ENCODE data around the gene CNOT8. TPM values are rescaled to one million over a fixed set of nuclear protein-coding genes. Genes with fewer than 3 reads are reported as not detected.

CNOT8 gene
- polyA plus RNA-seq, 2 of the 4 experiments (the other 2 are of a cell fraction) = 40.6 to 52.7 TPM

DNA sequence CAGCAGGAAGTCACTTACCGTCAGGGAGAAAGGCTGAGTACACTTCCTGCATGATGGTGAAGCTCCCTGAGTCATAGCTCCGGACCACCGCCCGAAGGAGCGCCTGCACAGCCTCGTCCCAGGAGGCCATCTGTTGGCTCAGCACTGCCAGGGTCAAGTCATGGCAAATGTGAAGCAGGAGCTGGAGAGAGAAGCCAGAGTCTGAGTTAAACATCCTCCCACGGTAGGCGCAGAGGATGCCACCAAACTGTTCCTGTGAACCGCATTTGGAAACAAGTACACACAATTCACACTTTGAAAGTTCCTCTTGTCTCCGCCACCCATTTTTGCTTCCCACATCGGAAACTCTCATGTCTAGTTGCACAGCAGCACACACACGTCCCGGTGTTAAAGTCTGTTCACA, 33.9 kb downstream of the CNOT8 start:
- FAIRE-seq (no peak), ATAC-seq (no peak), DNase-seq (ENCODE audit: low read depth in 1 of 2, low spot score in 1 of 2) (no peak)
- H3K27ac ChIP-seq = no peak overlapping the region
- POLR2A ChIA-PET = no interaction called here
- no peak for TF ChIP-seq EHF (CRISPR knock-in tag; IDR thresholded peaks at IDR 0.05)
- TF ChIP-seq, protein P1, sequence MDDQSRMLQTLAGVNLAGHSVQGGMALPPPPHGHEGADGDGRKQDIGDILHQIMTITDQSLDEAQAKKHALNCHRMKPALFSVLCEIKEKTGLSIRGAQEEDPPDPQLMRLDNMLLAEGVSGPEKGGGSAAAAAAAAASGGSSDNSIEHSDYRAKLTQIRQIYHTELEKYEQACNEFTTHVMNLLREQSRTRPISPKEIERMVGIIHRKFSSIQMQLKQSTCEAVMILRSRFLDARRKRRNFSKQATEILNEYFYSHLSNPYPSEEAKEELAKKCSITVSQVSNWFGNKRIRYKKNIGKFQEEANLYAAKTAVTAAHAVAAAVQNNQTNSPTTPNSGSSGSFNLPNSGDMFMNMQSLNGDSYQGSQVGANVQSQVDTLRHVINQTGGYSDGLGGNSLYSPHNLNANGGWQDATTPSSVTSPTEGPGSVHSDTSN (IDR thresholded peaks at IDR 0.05) = no peak
- TF ChIP-seq CBX2 (IDR thresholded peaks at IDR 0.05; ENCODE audit: borderline replicate concordance, low read depth) = no peak
- TF ChIP-seq RNF2 (IDR thresholded peaks at IDR 0.05; ENCODE audit: borderline replicate concordance, low read depth) = no peak
- no peak for TF ChIP-seq KDM5A (IDR thresholded peaks at IDR 0.05)
- TF ChIP-seq, protein P2, sequence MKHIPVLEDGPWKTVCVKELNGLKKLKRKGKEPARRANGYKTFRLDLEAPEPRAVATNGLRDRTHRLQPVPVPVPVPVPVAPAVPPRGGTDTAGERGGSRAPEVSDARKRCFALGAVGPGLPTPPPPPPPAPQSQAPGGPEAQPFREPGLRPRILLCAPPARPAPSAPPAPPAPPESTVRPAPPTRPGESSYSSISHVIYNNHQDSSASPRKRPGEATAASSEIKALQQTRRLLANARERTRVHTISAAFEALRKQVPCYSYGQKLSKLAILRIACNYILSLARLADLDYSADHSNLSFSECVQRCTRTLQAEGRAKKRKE (CRISPR knock-in tag; IDR thresholded peaks at IDR 0.05; ENCODE audit: low read depth) = no peak
- CTCF ChIA-PET = interaction anchor here (0.8 kb wide), 1 partner anchor 10 kb away, joined by 4 read pairs; no protein-coding TSS in a partner anchor
- no peaks in the 10 kb centered on the region for H3K9me3 ChIP-seq
- H3K4me3 ChIP-seq = no peak overlapping the region
- no peak overlapping the region for H3K4me2 ChIP-seq
- H3K4me1 ChIP-seq = no peaks in the 10 kb centered on the region
- 83% methylated on average over 12 of the region's 13 CpGs for WGBS (ENCODE audit: missing lambda C conversion rate)

DNA sequence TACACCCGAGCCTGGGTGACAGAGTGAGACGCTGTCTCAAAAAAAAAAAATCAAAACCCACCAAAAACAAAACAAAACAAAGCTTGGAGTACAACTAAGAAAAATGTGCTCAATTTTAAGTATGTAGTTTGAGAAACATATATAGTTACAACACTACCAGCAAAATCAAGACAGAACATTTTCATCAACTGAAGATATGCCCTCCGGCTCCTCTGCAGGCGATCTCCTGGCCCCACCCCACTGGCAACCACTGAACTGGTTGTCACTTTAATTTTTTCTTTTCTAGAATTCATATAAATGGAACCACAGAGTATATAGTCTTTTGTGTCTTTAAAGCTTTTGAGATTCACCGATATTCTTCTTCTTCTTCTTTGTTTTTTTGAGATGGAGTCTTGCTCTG, 35.0 kb downstream of the CNOT8 start:
- CTCF ChIA-PET = interaction anchor here (0.9 kb wide), 1 partner anchor 11 kb away, joined by 4 read pairs; no protein-coding TSS in a partner anchor
- ATAC-seq = no peak

More for the DNA sequence above, 35.0 kb downstream of the CNOT8 start:
- WGBS (ENCODE audit: missing lambda C conversion rate) = 76% methylated on average over 5 of the region's 5 CpGs
- DNase-seq (ENCODE audit: low read depth in 1 of 2, low spot score in 1 of 2) (no peak), FAIRE-seq (no peak)
- Histone ChIP-seq H3K27ac (no peak overlapping the region), H3K4me3 (no peak overlapping the region), H3K4me2 (no peak overlapping the region), H3K4me1 (no peaks in the 10 kb centered on the region), H3K9me3 (no peaks in the 10 kb centered on the region)
- POLR2A ChIA-PET = no interaction called here
- TF ChIP-seq, protein P3, sequence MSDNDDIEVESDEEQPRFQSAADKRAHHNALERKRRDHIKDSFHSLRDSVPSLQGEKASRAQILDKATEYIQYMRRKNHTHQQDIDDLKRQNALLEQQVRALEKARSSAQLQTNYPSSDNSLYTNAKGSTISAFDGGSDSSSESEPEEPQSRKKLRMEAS (IDR thresholded peaks at IDR 0.05) = no peak
- no peak for TF ChIP-seq MAFK (IDR thresholded peaks at IDR 0.05; ENCODE audit: partially characterized antibody)
- TF ChIP-seq GATA3 (IDR thresholded peaks at IDR 0.05; ENCODE audit: borderline replicate concordance) = no peak
- TF ChIP-seq, protein P1 (IDR thresholded peaks at IDR 0.05) = no peak
- no peak for TF ChIP-seq ZNF302 (CRISPR knock-in tag; IDR thresholded peaks at IDR 0.05)
- no peak for TF ChIP-seq EHF (CRISPR knock-in tag; IDR thresholded peaks at IDR 0.05)
- TF ChIP-seq PHF8 (IDR thresholded peaks at IDR 0.05; ENCODE audit: borderline replicate concordance, low read depth) = no peak
- no peak for TF ChIP-seq MYC (IDR thresholded peaks at IDR 0.05; ENCODE audit: borderline replicate concordance, low read length)
- no peak for TF ChIP-seq CBX2 (IDR thresholded peaks at IDR 0.05; ENCODE audit: borderline replicate concordance, low read depth)
- TF ChIP-seq, protein P4, sequence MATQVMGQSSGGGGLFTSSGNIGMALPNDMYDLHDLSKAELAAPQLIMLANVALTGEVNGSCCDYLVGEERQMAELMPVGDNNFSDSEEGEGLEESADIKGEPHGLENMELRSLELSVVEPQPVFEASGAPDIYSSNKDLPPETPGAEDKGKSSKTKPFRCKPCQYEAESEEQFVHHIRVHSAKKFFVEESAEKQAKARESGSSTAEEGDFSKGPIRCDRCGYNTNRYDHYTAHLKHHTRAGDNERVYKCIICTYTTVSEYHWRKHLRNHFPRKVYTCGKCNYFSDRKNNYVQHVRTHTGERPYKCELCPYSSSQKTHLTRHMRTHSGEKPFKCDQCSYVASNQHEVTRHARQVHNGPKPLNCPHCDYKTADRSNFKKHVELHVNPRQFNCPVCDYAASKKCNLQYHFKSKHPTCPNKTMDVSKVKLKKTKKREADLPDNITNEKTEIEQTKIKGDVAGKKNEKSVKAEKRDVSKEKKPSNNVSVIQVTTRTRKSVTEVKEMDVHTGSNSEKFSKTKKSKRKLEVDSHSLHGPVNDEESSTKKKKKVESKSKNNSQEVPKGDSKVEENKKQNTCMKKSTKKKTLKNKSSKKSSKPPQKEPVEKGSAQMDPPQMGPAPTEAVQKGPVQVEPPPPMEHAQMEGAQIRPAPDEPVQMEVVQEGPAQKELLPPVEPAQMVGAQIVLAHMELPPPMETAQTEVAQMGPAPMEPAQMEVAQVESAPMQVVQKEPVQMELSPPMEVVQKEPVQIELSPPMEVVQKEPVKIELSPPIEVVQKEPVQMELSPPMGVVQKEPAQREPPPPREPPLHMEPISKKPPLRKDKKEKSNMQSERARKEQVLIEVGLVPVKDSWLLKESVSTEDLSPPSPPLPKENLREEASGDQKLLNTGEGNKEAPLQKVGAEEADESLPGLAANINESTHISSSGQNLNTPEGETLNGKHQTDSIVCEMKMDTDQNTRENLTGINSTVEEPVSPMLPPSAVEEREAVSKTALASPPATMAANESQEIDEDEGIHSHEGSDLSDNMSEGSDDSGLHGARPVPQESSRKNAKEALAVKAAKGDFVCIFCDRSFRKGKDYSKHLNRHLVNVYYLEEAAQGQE (IDR thresholded peaks at IDR 0.05) = no peak
- no peak for TF ChIP-seq EHMT2 (IDR thresholded peaks at IDR 0.05; ENCODE audit: low read depth)
- TF ChIP-seq RARB (CRISPR knock-in tag; IDR thresholded peaks at IDR 0.05) = no peak
- TF ChIP-seq, protein P5, sequence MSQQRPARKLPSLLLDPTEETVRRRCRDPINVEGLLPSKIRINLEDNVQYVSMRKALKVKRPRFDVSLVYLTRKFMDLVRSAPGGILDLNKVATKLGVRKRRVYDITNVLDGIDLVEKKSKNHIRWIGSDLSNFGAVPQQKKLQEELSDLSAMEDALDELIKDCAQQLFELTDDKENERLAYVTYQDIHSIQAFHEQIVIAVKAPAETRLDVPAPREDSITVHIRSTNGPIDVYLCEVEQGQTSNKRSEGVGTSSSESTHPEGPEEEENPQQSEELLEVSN (IDR thresholded peaks at IDR 0.05; ENCODE audit: borderline replicate concordance, low read depth) = no peak
- no peak for TF ChIP-seq NPAS2 (CRISPR knock-in tag; IDR thresholded peaks at IDR 0.05; ENCODE audit: borderline replicate concordance)
- no peak for TF ChIP-seq SREBF2 (IDR thresholded peaks at IDR 0.05)
- no peak for TF ChIP-seq JUNB (IDR thresholded peaks at IDR 0.05)
- TF ChIP-seq, protein P6, sequence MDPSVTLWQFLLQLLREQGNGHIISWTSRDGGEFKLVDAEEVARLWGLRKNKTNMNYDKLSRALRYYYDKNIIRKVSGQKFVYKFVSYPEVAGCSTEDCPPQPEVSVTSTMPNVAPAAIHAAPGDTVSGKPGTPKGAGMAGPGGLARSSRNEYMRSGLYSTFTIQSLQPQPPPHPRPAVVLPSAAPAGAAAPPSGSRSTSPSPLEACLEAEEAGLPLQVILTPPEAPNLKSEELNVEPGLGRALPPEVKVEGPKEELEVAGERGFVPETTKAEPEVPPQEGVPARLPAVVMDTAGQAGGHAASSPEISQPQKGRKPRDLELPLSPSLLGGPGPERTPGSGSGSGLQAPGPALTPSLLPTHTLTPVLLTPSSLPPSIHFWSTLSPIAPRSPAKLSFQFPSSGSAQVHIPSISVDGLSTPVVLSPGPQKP (IDR thresholded peaks at IDR 0.05; ENCODE audit: low read depth, low read length) = no peak
- TF ChIP-seq FOSB (CRISPR knock-in tag; IDR thresholded peaks at IDR 0.05) = no peak
- TF ChIP-seq JUN (IDR thresholded peaks at IDR 0.05) = no peak

Measured in A549 (cell line).